Rectal smooth muscle tissue (tissue), 1 donor: ENCODE data around the gene NEDD4L.

ENCODE experiments used
- H3K27ac ChIP-seq: one replicate; pipeline ENCODE4 v1.7.0; 2013; ENCODE audit warnings: low read depth, low read length, inconsistent platforms
- H3K27me3 ChIP-seq: one replicate; pipeline ENCODE4 v1.7.0; 2013; ENCODE audit warnings: low read length; ENCODE audit not compliant: control insufficient read depth, insufficient read depth
- H3K36me3 ChIP-seq: one replicate; pipeline ENCODE4 v1.7.0; 2013; ENCODE audit warnings: low read length; ENCODE audit not compliant: control insufficient read depth, insufficient read depth
- H3K4me1 ChIP-seq: one replicate; pipeline ENCODE4 v1.7.0; 2013; ENCODE audit warnings: low read length; ENCODE audit not compliant: control insufficient read depth, insufficient read depth
- H3K4me3 ChIP-seq: one replicate; pipeline ENCODE4 v1.7.0; 2013; ENCODE audit warnings: low read length
- H3K9ac ChIP-seq: one replicate; pipeline ENCODE4 v1.7.0; 2013; ENCODE audit warnings: low read length

NEDD4L gene

GRCh38 chr18:58140387-58141325 lies 96.6 kb downstream of the NEDD4L start:
- Histone ChIP-seq H3K36me3 (no peaks in the 10 kb centered on the region), H3K4me3 (no peak overlapping the region), H3K4me1 (peaks cover 4% of the 10 kb centered on the region), H3K27ac (no peak overlapping the region), H3K27me3 (no peaks in the 10 kb centered on the region), H3K9ac (no peak overlapping the region)

DNA sequence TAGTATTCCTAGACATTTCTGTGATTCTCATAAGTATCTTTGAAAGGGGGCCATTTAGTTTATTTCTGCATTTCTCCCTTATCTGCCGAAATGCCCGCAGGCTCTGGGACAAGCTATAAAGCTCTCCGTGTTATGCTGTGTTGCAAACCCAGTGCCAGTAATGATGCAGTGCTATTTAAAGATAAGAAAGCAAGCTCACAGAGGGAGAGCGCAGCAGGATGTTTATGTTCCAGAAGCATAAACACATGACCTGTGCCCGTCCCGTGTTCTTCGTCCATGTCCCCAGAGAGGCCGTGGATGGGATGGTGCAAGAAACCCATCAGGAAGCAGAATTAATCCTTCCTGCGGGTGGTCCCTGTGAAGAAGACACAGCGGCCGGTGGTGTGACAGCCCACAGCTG lies 99.4 kb downstream of the NEDD4L start:
- Histone ChIP-seq H3K9ac (no peak overlapping the region), H3K36me3 (no peaks in the 10 kb centered on the region), H3K27me3 (no peaks in the 10 kb centered on the region), H3K4me3 (no peak overlapping the region), H3K4me1 (peaks cover 9% of the 10 kb centered on the region), H3K27ac (no peak overlapping the region)

GRCh38 chr18:58144106-58144505 lies 100.1 kb downstream of the NEDD4L start:
- H3K36me3 ChIP-seq = no peaks in the 10 kb centered on the region
- no peak overlapping the region for H3K27ac ChIP-seq
- peaks cover 12% of the 10 kb centered on the region for H3K4me1 ChIP-seq
- H3K9ac ChIP-seq = no peak overlapping the region
- no peak overlapping the region for H3K4me3 ChIP-seq
- no peaks in the 10 kb centered on the region for H3K27me3 ChIP-seq

GRCh38 chr18:58144671-58145285 lies 100.8 kb downstream of the NEDD4L start:
- H3K36me3 ChIP-seq = no peaks in the 10 kb centered on the region
- peaks cover 12% of the 10 kb centered on the region for H3K4me1 ChIP-seq
- no peaks in the 10 kb centered on the region for H3K27me3 ChIP-seq
- no peak overlapping the region for H3K9ac ChIP-seq
- no peak overlapping the region for H3K4me3 ChIP-seq
- H3K27ac ChIP-seq = no peak overlapping the region

DNA sequence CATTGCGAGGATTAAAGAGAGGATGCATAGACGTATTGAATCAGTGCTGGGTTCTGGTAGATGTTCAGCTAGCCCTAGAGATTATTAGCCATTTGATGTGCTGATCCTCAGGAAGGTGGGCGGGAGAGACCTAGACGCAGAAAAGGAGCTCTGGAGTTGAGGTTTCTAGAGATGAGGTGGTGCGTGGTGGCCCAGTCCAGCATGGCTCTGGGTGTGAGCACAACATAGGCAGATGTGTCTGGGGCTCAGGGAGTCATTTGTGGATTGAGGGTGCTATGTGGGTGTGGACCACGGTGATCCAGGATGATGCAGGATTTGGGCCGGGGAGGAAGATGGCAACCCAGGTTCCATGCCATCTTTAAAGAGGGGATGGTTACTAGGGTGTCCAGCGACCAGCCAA lies 102.1 kb downstream of the NEDD4L start:
- Histone ChIP-seq H3K4me1 (peaks cover 12% of the 10 kb centered on the region), H3K9ac (no peak overlapping the region), H3K27me3 (no peaks in the 10 kb centered on the region), H3K4me3 (no peak overlapping the region), H3K27ac (no peak overlapping the region), H3K36me3 (no peaks in the 10 kb centered on the region)

DNA sequence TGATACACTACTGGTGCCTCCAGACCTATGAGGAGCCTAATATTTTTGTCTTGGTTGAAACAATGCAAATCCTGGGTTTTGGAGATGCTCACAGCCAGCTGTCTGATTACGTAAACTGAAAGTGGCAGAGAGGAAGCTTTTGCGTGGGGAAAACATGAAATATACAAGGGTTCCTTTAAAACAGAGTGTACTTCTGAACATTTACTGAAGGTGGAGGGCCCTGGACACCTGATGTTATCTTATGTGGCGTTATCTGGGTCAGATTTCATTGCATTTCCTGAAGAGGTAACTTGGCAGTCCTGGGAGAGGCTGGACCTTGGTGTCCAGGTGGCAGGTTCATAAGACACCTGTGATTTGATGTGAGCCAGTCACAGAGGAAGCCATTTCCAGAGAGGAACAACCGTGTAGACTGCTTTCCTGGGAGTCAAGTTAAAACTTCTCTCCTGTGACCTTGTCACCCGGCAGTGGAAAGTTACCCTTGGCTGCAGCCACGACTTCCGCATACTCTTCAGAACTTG lies 105.0 kb downstream of the NEDD4L start:
- Histone ChIP-seq H3K27ac (no peak overlapping the region), H3K36me3 (no peaks in the 10 kb centered on the region), H3K4me1 (peaks cover 8% of the 10 kb centered on the region), H3K9ac (no peak overlapping the region), H3K27me3 (no peaks in the 10 kb centered on the region), H3K4me3 (no peak overlapping the region)

DNA sequence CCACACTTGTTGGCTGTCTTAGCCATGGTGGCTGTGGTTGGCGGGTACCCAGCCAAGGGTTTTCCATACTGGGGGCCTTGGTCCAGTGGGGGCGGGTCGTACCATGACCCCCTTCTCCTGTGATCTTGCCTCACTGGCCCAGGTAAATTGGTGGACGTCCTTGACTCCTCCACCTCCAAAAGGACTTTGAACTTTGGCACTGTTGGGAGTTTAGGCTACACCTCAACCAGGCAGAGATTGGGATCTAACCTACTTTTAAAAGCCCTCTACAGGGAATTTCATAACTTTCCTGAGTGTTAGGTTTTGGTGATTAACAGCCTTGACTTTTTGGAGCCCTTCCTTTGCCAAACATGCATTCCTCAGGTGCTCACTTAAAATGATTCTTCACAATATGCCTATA lies 106.7 kb downstream of the NEDD4L start:
- Histone ChIP-seq H3K27ac (no peak overlapping the region), H3K9ac (no peak overlapping the region)

GRCh38 chr18:58152216-58152615 lies 108.2 kb downstream of the NEDD4L start:
- Histone ChIP-seq H3K4me3 (no peak overlapping the region), H3K4me1 (peaks cover 7% of the 10 kb centered on the region), H3K9ac (no peak overlapping the region), H3K27ac (no peak overlapping the region), H3K27me3 (no peaks in the 10 kb centered on the region), H3K36me3 (no peaks in the 10 kb centered on the region)

More for the DNA sequence above, 106.7 kb downstream of the NEDD4L start:
- Histone ChIP-seq H3K4me1 (peaks cover 8% of the 10 kb centered on the region), H3K27me3 (no peaks in the 10 kb centered on the region), H3K4me3 (no peak overlapping the region), H3K36me3 (no peaks in the 10 kb centered on the region)

GRCh38 chr18:58152891-58153290 lies 108.9 kb downstream of the NEDD4L start:
- H3K27ac ChIP-seq = no peak overlapping the region
- no peaks in the 10 kb centered on the region for H3K36me3 ChIP-seq
- H3K27me3 ChIP-seq = no peaks in the 10 kb centered on the region
- no peak overlapping the region for H3K9ac ChIP-seq
- H3K4me1 ChIP-seq = peaks cover 3% of the 10 kb centered on the region
- no peak overlapping the region for H3K4me3 ChIP-seq

GRCh38 chr18:58156516-58156915 lies 112.5 kb downstream of the NEDD4L start:
- H3K4me1 ChIP-seq = no peaks in the 10 kb centered on the region
- H3K27me3 ChIP-seq = no peaks in the 10 kb centered on the region
- H3K36me3 ChIP-seq = no peaks in the 10 kb centered on the region
- no peak overlapping the region for H3K27ac ChIP-seq
- no peak overlapping the region for H3K9ac ChIP-seq
- H3K4me3 ChIP-seq = no peak overlapping the region

DNA sequence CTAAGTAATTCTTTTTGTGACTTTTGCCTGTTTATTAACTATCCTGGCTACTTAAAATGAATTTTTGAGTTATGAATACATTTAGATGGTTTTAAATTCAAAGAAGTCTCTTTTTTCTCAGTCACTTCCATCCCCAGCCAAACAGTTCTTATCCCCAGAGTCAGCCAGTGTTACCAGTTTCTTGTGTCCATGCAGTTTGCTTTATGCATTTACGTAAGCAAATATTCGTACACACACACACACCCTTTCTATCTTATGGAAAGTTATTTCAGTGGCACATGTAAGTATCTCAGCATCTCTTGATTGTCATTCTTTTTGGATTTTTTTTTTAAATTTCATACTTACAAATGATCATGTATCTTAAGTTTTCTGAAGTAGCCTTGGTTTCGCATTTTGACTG lies 113.2 kb downstream of the NEDD4L start:
- H3K36me3 ChIP-seq = no peaks in the 10 kb centered on the region
- no peak overlapping the region for H3K4me3 ChIP-seq
- no peak overlapping the region for H3K9ac ChIP-seq
- H3K27ac ChIP-seq = no peak overlapping the region
- no peaks in the 10 kb centered on the region for H3K27me3 ChIP-seq
- H3K4me1 ChIP-seq = no peaks in the 10 kb centered on the region

DNA sequence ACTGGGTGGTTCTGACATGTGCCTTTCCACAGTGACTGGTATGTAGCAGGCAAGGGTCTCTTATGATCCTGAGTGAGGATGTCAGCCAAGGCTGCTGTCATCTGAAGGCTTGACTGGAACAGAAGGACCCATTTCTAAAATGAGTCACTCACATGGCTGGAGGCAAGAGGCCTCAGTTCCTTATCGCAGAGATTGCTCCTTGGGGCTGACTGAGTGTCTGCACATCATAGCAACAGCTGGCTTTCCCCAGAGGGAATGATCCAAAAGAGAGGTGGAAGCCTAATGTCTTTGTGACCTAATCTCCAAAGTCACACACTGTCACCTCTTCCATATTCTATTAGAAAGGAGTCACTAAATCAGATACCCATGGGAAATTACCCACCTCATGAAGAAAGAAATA lies 114.0 kb downstream of the NEDD4L start:
- no peaks in the 10 kb centered on the region for H3K36me3 ChIP-seq
- no peaks in the 10 kb centered on the region for H3K27me3 ChIP-seq
- no peaks in the 10 kb centered on the region for H3K4me1 ChIP-seq
- no peak overlapping the region for H3K4me3 ChIP-seq
- H3K9ac ChIP-seq = no peak overlapping the region
- H3K27ac ChIP-seq = no peak overlapping the region
